Left ventricle myocardium inferior (tissue), 1 donor: Measurements from ENCODE around the gene JARID2. TPM values are rescaled to one million over a fixed set of nuclear protein-coding genes. Genes with fewer than 3 reads are reported as not detected.
A peak's percentile ranks its signal among the peaks of the same experiment; 100 is the strongest.

ENCODE experiments used
- DNase-seq: peaks from one replicate; pipeline ENCODE4 v3.0.0-alpha.2; 2020
- H3K27ac ChIP-seq: fragments of 200-600 bp; replicated peaks from 2 replicates; pipeline ENCODE4 v1.8.0; 2021
- H3K27me3 ChIP-seq: fragments of 200-600 bp; 2 replicates; pipeline ENCODE4 v1.8.0; 2021; ENCODE audit warnings: low read depth
- H3K36me3 ChIP-seq: fragments of 200-600 bp; 2 replicates; pipeline ENCODE4 v1.8.0; 2021
- H3K4me1 ChIP-seq: fragments of 200-600 bp; 2 replicates; pipeline ENCODE4 v1.8.0; 2021
- H3K4me3 ChIP-seq: fragments of 200-600 bp; 2 replicates; pipeline ENCODE4 v1.8.0; 2021; ENCODE audit warnings: mild to moderate bottlenecking, moderate library complexity
- H3K9me3 ChIP-seq: fragments of 200-600 bp; replicated peaks from 2 replicates; pipeline ENCODE4 v1.8.0; 2021
- CTCF ChIP-seq: fragments of 200-600 bp; IDR thresholded peaks from 2 replicates; pipeline ENCODE4 v1.8.0; 2021; ENCODE audit warnings: antibody characterized with exemption, mild to moderate bottlenecking, borderline replicate concordance
- intact Hi-C: fragments of 100-400 bp; cut with micrococcal nuclease; formaldehyde crosslinking; loops from one replicate; pipeline ENCODE4 v1.11.0; 2022
- total RNA-seq: library from RNA; stranded (reverse); fragmentation: NEBNext Ultra II Directional; extraction: Animal tissue kit (Norgen Biotek cat#: 25700); gene quantifications from one replicate; pipeline ENCODE4 v1.2.1, GENCODE V29; 2021
- donor health status: DM: no; HTN: yes; CAD: no; lungs with severe emphysema.

The JARID2 gene
- total RNA-seq, 1 donor from 2014 or later: 6.5 TPM

DNA sequence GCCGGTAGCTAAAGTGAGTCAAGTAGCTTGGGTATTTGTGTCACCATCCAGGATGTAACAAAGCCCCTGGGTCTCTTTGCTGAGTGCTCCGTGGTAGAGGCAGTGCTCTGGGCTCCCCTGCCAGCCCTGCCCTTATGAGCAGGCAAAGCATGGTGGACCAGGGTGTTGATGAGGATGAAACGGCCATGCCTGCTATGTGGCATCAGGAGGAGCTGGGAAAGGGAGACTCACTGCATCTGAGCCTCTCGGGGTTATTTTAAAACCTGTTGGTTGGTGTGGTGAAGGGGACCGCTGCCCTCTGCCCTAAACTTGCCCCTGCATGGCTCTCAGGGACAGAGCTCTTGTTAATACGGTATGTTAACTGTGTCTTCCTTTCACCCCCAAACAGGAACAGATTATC lies 273.8 kb downstream of the JARID2 start:
- no peak overlapping the region for H3K4me3 ChIP-seq
- intact Hi-C loops: no loop called here
- H3K9me3 ChIP-seq: no peaks in the 10 kb centered on the region
- H3K36me3 ChIP-seq: peaks cover 89% of the 10 kb centered on the region
- H3K4me1 ChIP-seq: peaks cover 42% of the 10 kb centered on the region
- no peak for TF ChIP-seq CTCF
- no peak for DNase-seq
- H3K27me3 ChIP-seq: no peaks in the 10 kb centered on the region
- no peak overlapping the region for H3K27ac ChIP-seq

- H3K36me3 ChIP-seq: peaks cover 83% of the 10 kb centered on the region
- no peak overlapping the region for H3K4me3 ChIP-seq
- H3K27me3 ChIP-seq: no peaks in the 10 kb centered on the region
- no peak overlapping the region for H3K27ac ChIP-seq
- intact Hi-C loops: no loop called here
- no peak for DNase-seq
- TF ChIP-seq CTCF: no peak
- H3K9me3 ChIP-seq: no peaks in the 10 kb centered on the region
- H3K4me1 ChIP-seq: peaks cover 33% of the 10 kb centered on the region
Observed at GRCh38 chr6:15520626-15521203, 274.8 kb downstream of the JARID2 start.

GRCh38 chr6:15521582-15521981 lies 275.7 kb downstream of the JARID2 start:
- Histone ChIP-seq H3K36me3 (peaks cover 79% of the 10 kb centered on the region), H3K9me3 (no peaks in the 10 kb centered on the region), H3K4me3 (no peak overlapping the region), H3K27me3 (no peaks in the 10 kb centered on the region), H3K4me1 (peaks cover 24% of the 10 kb centered on the region), H3K27ac (peak overlapping the region; percentile 47)
- TF ChIP-seq CTCF: no peak
- DNase-seq: no peak
- intact Hi-C loops: no loop called here

- H3K4me3 ChIP-seq: no peak overlapping the region
- no peak for TF ChIP-seq CTCF
- no peak for DNase-seq
- peaks cover 19% of the 10 kb centered on the region for H3K4me1 ChIP-seq
- peaks cover 74% of the 10 kb centered on the region for H3K36me3 ChIP-seq
- peak overlapping the region; percentile 47 for H3K27ac ChIP-seq
- H3K27me3 ChIP-seq: no peaks in the 10 kb centered on the region
- no peaks in the 10 kb centered on the region for H3K9me3 ChIP-seq
- intact Hi-C loops: no loop called here
Observed at GRCh38 chr6:15522026-15522425, 276.2 kb downstream of the JARID2 start.

- Histone ChIP-seq H3K4me3 (no peak overlapping the region), H3K9me3 (no peaks in the 10 kb centered on the region), H3K27ac (peak overlapping the region; percentile 47), H3K36me3 (peaks cover 70% of the 10 kb centered on the region), H3K4me1 (peaks cover 18% of the 10 kb centered on the region), H3K27me3 (no peaks in the 10 kb centered on the region)
- TF ChIP-seq CTCF: no peak
- no peak for DNase-seq
- intact Hi-C loops: no loop called here
Observed at GRCh38 chr6:15522427-15522826, 276.6 kb downstream of the JARID2 start.
